Lung (tissue), 16 donors: Measurements from ENCODE around the gene SPON1. TPM values are rescaled to one million over a fixed set of nuclear protein-coding genes. Genes with fewer than 3 reads are reported as not detected.

Source experiments
- ATAC-seq: fragments of 200-7000 bp; cut with Tn5 transposase; one replicate; pipeline ENCODE4 v1.9.1; 2020; ENCODE audit warnings: moderate number of reproducible peaks; ENCODE audit not compliant: insufficient read depth, low FRiP score
- DNase-seq, 3 donors: peaks; one replicate each; pipeline ENCODE4 v3.0.0-alpha.2; 2013 to 2017
- H3K27ac ChIP-seq, 2 donors: one replicate each; pipeline ENCODE4 v1.5.1; 2013; ENCODE audit warnings: mild to moderate bottlenecking in 2 of 2, moderate library complexity in 2 of 2, control low read depth in 1 of 2, inconsistent platforms in 1 of 2, low read depth in 1 of 2, low read length in 1 of 2
- H3K27me3 ChIP-seq, 3 donors: one replicate each; pipeline ENCODE4 v1.5.1; 2013; ENCODE audit warnings: low read length in 2 of 3; ENCODE audit not compliant: control insufficient read depth in 3 of 3, insufficient read depth in 3 of 3
- H3K36me3 ChIP-seq, 4 donors: one replicate each; pipeline ENCODE4 v1.5.1; 2013; ENCODE audit warnings: low read length in 4 of 4, mild to moderate bottlenecking in 1 of 4, moderate library complexity in 1 of 4; ENCODE audit not compliant: control insufficient read depth in 4 of 4, insufficient read depth in 4 of 4
- H3K4me1 ChIP-seq, 5 donors: one replicate each; pipeline ENCODE4 v1.5.1; 2013; ENCODE audit warnings: low read length in 5 of 5, mild to moderate bottlenecking in 2 of 5, moderate library complexity in 1 of 5; ENCODE audit not compliant: control insufficient read depth in 5 of 5, insufficient read depth in 5 of 5
- H3K4me3 ChIP-seq: one replicate; pipeline ENCODE4 v1.5.1; 2013; ENCODE audit warnings: mild to moderate bottlenecking, control low read depth, moderate library complexity
- H3K9ac ChIP-seq, 2 donors: one replicate each; pipeline ENCODE4 v1.5.1; 2013; ENCODE audit warnings: low read length in 2 of 2, control low read depth in 1 of 2; ENCODE audit not compliant: insufficient read depth in 1 of 2
- H3K9me3 ChIP-seq, 4 donors: one replicate each; pipeline ENCODE4 v1.5.1; 2013; ENCODE audit warnings: low read length in 3 of 4, mild to moderate bottlenecking in 1 of 4, moderate library complexity in 1 of 4; ENCODE audit not compliant: control insufficient read depth in 4 of 4, insufficient read depth in 3 of 4
- CTCF ChIP-seq: IDR thresholded peaks from 2 replicates; pipeline ENCODE4 v1.5.1; 2012; ENCODE audit warnings: mild to moderate bottlenecking; ENCODE audit errors: control extremely low read depth, extremely low read depth
- WGBS, 2 donors: extraction: QIAGEN DNeasy Blood & Tissue Kit; methylation state at CpG; one replicate each; pipeline ENCODE4 v1.1.7; 2013; 5-methylcytosine and 5-hydroxymethylcytosine counted together
- long read RNA-seq, 5 donors: transcript quantifications; one replicate each; lab custom pipeline, GENCODE V29; 2026
- polyA plus RNA-seq, 2 donors: library from polyadenylated mRNA; stranded (reverse); fragments of 200-250 nt; gene quantifications; one replicate each; pipeline ENCODE4 v1.2.1, GENCODE V29; 2013
- total RNA-seq, 2 donors: library from RNA; depleted of rRNA in 1 of 2; stranded (reverse); fragments of >200 nt in 1 of 2; gene quantifications; one replicate each; pipeline ENCODE4 v1.2.1, GENCODE V29; 2014 to 2021
- donor health status: control.
- donor health status: control.
- donor health status: Bipolar disorder and iron deficiency.
- donor health status: healthy.
- donor health status: DM: yes; HTN: yes; CAD: no.

Gene SPON1
- total RNA-seq (10 to 100 TPM; 91.1 to 98.6 TPM), polyA plus RNA-seq (10 to 100 TPM in 1 of 2 donors, 1 to 10 TPM in 1; 8.4 to 28.6 TPM)
- long read RNA-seq, donor 1, full-length matches to known transcripts, result 25 of 69 reads
- long read RNA-seq, donor 1, partial matches to known transcripts, result 44 of 69 reads
- long read RNA-seq, donor 1, other reads (novel, unspliced or antisense), result 0 of 69 reads
- long read RNA-seq, donor 2, full-length matches to known transcripts, result 2 of 32 reads
- long read RNA-seq, donor 2, partial matches to known transcripts, result 30 of 32 reads
- long read RNA-seq, donor 2, other reads (novel, unspliced or antisense), result 0 of 32 reads
- long read RNA-seq, donor 3, full-length matches to known transcripts, result 6 of 27 reads
- long read RNA-seq, donor 3, partial matches to known transcripts, result 21 of 27 reads
- long read RNA-seq, donor 3, other reads (novel, unspliced or antisense), result 0 of 27 reads
- long read RNA-seq, donor 4, full-length matches to known transcripts, result 5 of 5 reads
- long read RNA-seq, donor 4, partial matches to known transcripts, result 0 of 5 reads
- long read RNA-seq, donor 4, other reads (novel, unspliced or antisense), result 0 of 5 reads
- long read RNA-seq, donor 5, full-length matches to known transcripts, result 22 of 37 reads
- long read RNA-seq, donor 5, partial matches to known transcripts, result 15 of 37 reads
- long read RNA-seq, donor 5, other reads (novel, unspliced or antisense), result 0 of 37 reads

GRCh38 chr11:13962562-13963168, at the start of gene SPON1:
Gene SPON1, plus strand, starts transcription at chr11:13962723. Its CDS starts 182 bp downstream, at chr11:13962905.
- H3K9ac ChIP-seq, result peak within 1 kb of the TSS; percentile 14 to 79
- peaks cover 0 to 3% (median 0%) of the 10 kb centered on the region in 4 donors for H3K9me3 ChIP-seq
- peak; percentile 51 for ATAC-seq
- peak; percentile 91 to 94 (median 92) for DNase-seq
- H3K4me3 ChIP-seq, result peak within 1 kb of the TSS; percentile 20
- TF ChIP-seq CTCF, result no peak
- H3K36me3 ChIP-seq, result no peaks in the 10 kb centered on the region
- peak within 1 kb of the TSS; percentile 45 to 52 for H3K27ac ChIP-seq
- WGBS, 2 donors, result 1% methylated on average over 71 to 74 of the region's 74 CpGs
- peaks cover 0 to 45% (median 8%) of the 10 kb centered on the region in 3 donors for H3K27me3 ChIP-seq
- peaks cover 0 to 39% (median 7%) of the 10 kb centered on the region in 5 donors for H3K4me1 ChIP-seq

GRCh38 chr11:13917264-13917663, 45.3 kb upstream of the SPON1 start:
- Histone ChIP-seq H3K4me3 (no peak overlapping the region), H3K27ac (no peak overlapping the region), H3K36me3 (no peaks in the 10 kb centered on the region), H3K4me1 (peaks cover 0 to 42% (median 19%) of the 10 kb centered on the region in 5 donors), H3K27me3 (no peaks in the 10 kb centered on the region), H3K9ac (no peak overlapping the region), H3K9me3 (no peaks in the 10 kb centered on the region)
- ATAC-seq, result no peak
- WGBS, 2 donors, result 65 to 67% methylated on average over 1 of the region's 1 CpG
- no peak for DNase-seq
- TF ChIP-seq CTCF, result no peak

- H3K36me3 ChIP-seq, result no peaks in the 10 kb centered on the region
- no peak overlapping the region for H3K4me3 ChIP-seq
- peaks cover 0 to 47% (median 19%) of the 10 kb centered on the region in 5 donors for H3K4me1 ChIP-seq
- DNase-seq (peak in 1 of 3 donors; percentile 63), ATAC-seq (no peak)
- H3K27me3 ChIP-seq, result no peaks in the 10 kb centered on the region
- H3K9ac ChIP-seq, result no peak overlapping the region
- WGBS, 2 donors, result 70 to 72% methylated on average over 2 of the region's 2 CpGs
- no peak overlapping the region for H3K27ac ChIP-seq
- no peaks in the 10 kb centered on the region for H3K9me3 ChIP-seq
- TF ChIP-seq CTCF, result no peak
Measured at GRCh38 chr11:13917904-13918303, 44.6 kb upstream of the SPON1 start.
